T47D (cell line): ENCODE data around the gene DPP4.
A peak's percentile ranks its signal among the peaks of the same experiment; 100 is the strongest.
"Not testable (repeated sequence)": the region's sequence is repeated elsewhere in the genome, so short reads cannot be mapped to it uniquely, and the experiment has no call there.

Source experiments
- DNase-seq, 2 experiments: peaks; one replicate each; pipeline versions ENCODE4 v3.0.0 to v3.0.0-alpha.2; 2011 to 2012; ENCODE audit warnings: low read depth in 1 of 2, low spot score in 1 of 2
- JUND ChIP-seq: IDR thresholded peaks from 2 replicates; pipeline ENCODE4 v1.6.1; 2012; ENCODE audit warnings: low read depth
- in situ Hi-C: cut with HindIII; loops from 2 replicates; pipeline ENCODE4 v1.10.0; 2016; ENCODE audit warnings: low sequenced_read_pairs, low pct_unique_long_range_greater_than_20kb

DPP4 gene

DNA sequence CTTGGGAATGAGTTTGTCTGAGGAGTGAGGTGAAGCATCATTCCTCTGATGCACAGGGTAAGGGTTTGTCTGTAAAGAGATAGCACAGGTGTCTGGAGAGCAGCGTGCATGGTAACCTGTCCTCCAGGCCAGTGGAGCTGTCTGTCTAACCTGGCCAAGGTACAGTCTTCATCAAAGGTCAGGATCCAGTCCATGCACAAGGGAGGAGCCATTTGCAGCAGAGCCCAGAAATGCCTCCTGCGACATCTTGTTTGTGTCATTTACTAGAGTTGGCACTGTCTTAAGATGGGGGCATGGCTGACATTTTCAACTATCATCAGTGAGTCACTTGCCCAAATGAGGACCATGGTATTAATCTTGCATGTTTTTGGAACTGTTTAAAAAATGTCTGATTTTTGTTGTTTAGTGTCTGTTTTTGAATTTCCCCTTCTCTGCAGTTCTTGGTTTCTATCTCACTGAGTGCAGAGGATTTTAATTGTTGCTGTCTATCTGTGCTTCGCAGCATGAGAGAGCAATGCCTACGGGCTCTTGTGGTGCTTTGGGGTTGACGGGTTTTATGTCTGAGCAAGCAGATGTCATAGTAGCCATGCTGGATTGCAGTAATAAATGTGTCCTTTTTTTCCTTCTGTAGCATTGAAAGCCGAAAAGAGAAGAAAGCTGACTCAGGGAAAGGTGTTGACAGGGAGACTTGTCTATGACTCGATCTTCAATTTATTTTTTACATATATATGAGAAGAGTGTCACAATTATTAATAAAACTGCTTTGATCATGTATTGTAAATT, 91.3 kb downstream of the DPP4 start:
- DNase-seq, result no peak
- TF ChIP-seq JUND, result no peak
- in situ Hi-C loops, result no loop called here

DNA sequence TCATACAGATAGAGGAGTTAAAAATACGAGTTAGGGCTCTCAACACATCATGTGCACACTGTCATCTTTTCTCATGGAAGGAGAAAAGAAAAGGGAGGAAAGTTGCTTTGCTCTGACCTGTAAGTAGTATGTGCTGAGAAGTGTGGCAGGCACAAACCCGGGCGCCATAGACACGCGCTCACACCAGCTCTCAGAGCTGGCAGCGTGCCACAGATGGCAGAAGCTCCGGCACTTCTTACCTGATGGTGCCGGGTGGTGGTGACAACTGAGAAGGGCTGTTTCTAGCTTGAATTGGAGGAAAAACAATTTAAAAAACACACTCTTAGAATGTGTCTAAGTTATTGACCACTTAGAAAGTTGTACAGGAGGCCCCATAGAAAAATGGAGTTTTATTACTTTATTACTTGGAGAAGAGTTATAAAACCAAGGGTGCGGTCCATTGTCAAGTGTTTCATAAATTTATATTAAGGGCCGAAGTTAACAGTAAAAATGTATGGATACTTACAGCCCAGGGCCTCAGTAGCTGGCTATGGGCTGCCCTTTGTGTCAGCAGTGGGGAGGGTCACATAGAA, 92.2 kb downstream of the DPP4 start:
- no peak for TF ChIP-seq JUND
- peak in 1 of 2 experiments; percentile 9 for DNase-seq
- in situ Hi-C loops, result no loop called here

DNA sequence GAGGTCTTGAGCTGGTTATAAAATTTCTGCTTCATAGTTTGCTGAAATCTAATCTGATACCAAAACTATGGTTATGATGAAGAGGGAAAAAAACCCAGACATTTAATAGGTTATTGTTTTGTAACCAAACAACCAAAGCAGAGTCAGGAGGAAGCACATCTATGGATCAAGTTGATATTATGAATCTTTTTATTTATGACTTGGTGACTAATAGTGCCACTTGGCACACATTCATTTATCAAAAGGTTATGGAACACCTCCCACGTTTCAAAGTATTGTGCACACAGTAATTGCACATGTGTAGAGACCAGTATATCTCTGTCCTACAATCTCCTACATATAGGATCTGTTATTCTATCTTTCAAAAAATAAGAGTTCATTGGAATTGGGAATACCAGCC, 93.0 kb downstream of the DPP4 start:
- in situ Hi-C loops, result no loop called here
- TF ChIP-seq JUND, result no peak
- no peak for DNase-seq

DNA sequence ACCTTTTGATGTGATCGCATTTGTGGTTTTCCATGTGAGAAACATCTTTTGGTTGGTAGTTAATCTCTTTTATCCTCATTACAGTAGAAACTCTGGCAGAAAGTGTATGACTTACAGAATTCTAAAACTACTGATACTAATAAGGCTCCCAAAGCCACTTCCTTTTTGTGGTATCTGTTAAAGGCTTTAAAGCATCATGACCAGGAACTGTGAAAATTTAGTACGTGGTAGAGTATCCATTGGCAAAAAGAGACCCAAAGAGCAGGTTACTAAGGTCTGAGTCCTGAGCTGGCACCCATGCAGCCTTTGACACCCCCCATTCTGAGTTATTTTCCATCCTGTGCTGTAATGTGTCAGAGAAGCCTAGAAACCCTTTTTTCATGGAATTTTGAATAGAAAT, 94.5 kb downstream of the DPP4 start:
- in situ Hi-C loops, result no loop called here

DNA sequence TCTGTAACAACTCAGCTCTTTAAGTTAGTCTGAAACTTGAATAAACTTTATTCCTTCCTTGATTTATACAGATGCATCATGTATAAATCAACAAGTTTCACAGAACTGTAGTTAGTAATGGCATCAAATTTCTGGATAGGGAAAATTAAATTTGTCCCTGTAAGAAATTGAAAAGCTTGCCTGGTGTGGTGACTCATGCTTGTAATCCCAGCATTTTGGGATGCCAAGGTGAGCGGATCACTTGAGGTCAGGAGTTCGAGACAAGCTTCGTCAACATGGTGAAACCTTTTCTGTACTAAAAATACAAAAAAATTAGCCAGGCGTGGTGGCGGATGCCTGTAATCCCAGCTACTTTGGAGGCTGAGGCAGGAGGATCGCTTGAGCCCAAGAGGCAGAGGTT, 96.1 kb downstream of the DPP4 start:
- in situ Hi-C loops, result not testable (repeated sequence)

More for the DNA sequence above, 94.5 kb downstream of the DPP4 start:
- TF ChIP-seq JUND, result no peak
- no peak for DNase-seq

DNA sequence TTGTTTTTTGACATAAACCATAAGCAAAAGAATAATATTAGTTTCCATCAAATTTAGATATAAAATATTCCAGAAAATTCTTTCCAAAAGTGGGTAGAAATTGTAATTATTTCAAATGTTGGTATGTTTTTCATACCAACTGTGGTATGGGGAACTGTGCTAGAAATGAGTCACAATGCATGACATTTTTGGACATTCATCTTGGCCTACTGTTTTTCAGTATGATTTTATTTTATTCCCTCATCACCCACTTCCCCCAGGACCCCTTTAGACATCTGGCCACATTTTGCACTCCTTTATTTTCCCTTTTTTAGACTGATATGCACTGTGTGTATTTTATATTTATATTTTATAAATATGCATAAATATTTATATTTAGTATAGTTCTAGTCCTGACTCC, 97.1 kb downstream of the DPP4 start:
- DNase-seq, result no peak
- TF ChIP-seq JUND, result no peak
- in situ Hi-C loops, result no loop called here

More for the DNA sequence above, 96.1 kb downstream of the DPP4 start:
- not testable (repeated sequence) for DNase-seq

DNA sequence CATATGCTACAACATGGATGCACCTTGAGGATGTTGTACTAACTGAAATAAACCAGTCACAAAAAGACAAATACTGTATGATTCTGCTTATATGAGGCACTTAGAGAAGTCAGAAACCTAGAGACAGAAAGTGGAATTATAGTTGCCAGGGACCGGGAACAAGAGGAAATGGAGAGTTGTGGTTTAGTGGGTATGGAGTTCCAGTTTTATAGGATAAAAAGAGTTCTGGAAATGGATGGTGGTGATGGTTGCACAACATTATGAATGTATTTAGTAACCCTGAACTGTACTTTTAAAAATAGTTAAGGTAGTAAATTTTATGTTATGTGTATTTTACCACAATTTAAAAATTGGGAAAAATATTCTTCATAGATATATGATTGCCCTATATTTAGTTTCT, 97.7 kb downstream of the DPP4 start:
- in situ Hi-C loops, result no loop called here
- DNase-seq, result no peak

DNA sequence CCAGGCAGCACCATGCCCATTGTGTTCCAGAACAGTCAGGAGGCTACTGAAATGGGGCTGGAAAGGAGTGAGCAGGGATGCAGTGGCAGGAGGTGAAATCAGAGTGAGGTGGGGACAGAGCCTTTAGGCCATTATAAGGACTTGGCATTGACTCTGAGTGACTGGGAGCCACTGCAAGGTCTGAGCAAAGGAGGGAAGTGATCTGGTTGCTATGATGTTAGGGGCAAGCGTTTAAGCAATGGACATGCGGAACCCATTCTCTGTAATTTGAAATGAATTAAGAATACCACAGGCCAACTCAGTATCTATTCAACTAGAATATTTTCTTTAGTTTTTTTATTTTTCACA, 98.2 kb downstream of the DPP4 start:
- DNase-seq, result no peak
- TF ChIP-seq JUND, result no peak
- in situ Hi-C loops, result no loop called here

More for the DNA sequence above, 97.7 kb downstream of the DPP4 start:
- no peak for TF ChIP-seq JUND

DNA sequence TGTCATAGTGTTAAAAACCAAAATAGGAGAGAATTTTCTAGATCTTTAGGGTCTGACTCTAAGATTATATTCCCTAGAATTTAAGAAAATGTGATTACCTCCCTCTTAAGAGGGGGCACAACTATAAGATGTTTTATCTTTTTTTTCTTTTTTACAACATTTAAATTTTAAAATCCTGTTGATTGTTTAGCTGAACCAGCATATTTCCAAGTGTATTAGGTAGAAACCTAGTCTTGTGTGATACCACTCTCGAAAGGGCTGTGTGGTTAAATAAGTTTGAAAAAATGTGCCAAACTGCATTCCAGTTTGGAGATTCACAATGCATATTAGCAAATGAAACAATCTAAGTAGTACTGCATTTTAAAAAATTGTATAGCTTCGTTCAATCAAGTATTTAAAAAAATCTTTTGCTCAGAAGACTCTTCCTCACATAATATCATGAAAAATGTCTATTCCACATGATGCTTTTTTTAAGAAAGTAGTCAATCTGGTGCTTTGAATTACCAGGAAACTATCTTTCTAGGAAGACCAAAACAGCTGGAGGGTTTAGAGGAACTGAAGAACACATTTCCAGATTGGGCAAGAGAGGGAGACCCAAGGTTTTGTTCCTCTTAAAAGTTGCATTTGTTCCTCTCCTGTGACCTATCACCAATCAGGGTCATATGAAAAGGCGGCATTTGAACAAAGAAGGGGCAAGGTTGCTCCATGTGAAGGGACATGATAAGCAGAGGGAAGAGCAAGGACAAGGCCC, 98.8 kb downstream of the DPP4 start:
- no peak for DNase-seq
- in situ Hi-C loops, result no loop called here
- TF ChIP-seq JUND, result no peak

DNA sequence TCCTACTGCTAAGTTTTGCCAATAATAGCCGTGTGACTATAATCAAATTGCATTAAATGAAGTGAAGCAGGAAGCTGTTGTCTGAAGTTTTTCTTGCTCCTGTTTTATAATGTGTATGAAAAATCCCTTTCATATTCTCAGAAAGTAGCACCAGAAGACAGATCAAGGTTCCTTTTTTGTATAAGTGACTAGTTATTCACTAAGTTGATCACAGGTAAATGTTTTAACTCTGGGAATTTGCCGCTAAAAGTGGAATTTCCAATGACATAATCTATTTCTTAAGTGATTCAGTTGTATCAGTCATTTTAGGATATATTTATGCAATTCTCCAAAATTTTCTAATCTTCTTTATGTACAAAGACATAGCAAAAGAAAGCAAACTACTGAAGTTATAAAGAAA, 99.6 kb downstream of the DPP4 start:
- no peak for DNase-seq
- in situ Hi-C loops, result no loop called here
- TF ChIP-seq JUND, result no peak

DNA sequence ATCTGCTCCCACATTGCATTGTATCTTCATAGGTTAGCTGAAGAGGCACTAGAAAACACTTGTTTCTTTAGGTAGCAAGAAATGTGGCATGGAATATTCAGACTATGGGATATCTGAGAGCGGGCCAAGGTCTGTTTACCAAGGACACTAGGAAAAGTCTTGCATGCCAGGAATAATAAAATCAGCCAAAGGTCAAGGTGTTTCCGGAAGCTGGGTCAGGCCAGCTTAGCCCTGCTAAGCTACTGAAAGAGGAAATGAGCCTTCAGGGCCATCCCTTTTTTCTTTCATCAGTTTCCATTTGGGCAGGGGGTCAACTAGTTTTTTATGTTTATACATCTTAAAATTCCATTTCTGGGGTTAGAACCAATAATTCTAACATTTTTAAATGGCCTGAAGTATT, 101.1 kb downstream of the DPP4 start:
- TF ChIP-seq JUND, result no peak
- in situ Hi-C loops, result no loop called here
- DNase-seq, result no peak

DNA sequence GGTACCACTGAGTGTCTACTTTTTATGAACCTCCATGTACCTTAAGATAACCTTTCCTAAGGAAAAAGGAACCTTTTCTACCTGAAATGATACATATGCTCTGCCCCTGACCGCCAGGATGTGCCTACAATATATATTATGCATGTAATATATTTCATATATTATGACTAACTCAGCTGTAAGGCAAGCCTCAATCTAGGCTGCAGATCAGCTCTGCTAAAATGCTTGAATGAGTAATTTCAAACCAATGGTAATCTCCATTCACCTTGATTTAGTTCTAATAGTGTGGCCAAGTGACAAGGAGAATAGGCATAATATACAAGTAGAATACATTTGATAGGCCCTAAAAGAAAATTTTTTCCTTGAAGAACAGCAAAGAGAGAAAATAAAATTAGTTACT, 101.8 kb downstream of the DPP4 start:
- in situ Hi-C loops, result no loop called here
- TF ChIP-seq JUND, result no peak
- no peak for DNase-seq

DNA sequence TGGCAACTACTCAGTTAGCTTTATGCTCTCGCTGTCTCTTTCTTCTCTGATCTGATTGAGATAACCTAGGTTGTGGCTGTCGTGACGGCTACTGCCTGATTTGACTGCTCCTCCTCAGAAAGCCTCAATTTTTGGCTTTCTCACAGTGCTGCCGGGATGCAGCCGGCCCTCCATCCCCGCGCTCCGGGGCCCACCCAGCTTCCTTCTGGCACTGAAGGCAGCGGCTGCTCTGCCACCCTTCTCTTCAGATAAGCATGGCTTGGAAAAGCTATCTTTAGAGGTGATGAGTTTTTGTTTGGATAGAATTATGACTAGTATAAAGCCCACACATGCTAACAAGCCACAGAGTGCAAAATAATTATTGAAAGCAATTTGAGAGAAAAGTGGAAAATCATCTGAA, 102.5 kb downstream of the DPP4 start:
- TF ChIP-seq JUND, result no peak
- in situ Hi-C loops, result no loop called here
- DNase-seq, result no peak
